GM19193 (cell line): ENCODE measurements around the gene SPTBN2.

ENCODE experiments used
- POLR2A ChIP-seq: IDR thresholded peaks from 4 replicates; pipeline ENCODE4 v1.6.1; 2011; ENCODE audit not compliant: insufficient read depth, insufficient read length; ENCODE audit errors: extremely low read depth

Gene SPTBN2

DNA sequence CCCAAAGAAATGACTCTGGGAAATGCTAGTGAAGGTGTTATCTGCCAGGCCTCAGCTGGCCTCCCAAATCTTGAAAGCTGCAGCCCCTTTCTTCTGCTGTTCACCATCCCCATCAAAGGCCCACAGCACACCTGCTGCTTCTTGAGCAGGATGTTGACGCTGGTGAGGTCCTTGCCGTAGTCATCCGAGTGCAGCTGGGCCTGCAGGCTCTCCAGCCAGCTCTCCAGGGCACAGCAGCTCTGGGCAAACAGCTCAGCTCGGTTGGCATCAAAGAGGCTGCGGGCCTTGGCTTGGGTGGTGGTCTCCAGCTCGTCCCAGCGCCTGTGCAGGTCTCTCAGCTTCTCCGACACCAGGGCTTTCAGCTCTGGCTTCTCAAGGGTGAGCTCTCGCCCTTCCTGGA, 32.9 kb downstream of the SPTBN2 start:
- TF ChIP-seq POLR2A: no peak

DNA sequence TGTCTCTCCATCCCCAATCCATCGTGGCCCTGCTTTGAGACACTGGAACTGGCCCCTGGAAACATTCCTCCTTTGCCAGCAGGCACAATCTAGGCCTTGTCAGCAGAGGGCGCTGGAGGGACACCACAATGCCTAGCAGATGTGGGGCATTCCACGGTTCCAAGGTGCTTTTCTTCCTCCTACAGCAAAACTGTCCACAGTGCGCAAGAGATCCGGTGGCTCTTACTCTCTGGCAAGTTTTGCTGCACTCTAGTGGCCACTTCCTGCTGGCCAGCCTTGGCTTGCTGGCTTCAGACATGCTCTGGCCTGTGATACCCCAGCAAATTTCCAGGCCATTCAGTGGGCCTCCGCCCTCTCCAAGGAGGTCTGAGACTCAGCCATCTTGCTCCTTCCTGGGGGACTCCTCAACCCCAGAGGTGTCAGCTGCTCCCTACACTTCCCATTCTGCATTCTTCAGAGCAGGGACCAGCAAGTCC, 34.2 kb downstream of the SPTBN2 start:
- no peak for TF ChIP-seq POLR2A

DNA sequence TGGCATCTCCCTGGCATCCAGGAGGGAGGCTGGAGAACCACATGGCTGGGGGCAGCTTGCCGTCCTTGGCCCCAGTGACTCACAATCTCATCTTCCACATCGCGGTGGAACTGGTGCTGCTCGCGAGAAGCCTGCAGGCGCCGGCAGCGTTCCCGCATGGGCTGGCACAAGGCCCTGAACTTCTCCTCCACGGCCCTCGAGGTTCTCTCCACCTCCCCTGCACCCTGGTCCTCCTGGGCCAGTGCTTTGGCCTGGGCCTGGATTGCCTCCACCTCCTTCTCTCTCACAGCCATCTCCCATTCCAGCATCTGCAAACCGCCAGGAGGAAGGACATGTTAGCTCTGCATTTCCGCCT, 35.0 kb downstream of the SPTBN2 start:
- TF ChIP-seq POLR2A: no peak

DNA sequence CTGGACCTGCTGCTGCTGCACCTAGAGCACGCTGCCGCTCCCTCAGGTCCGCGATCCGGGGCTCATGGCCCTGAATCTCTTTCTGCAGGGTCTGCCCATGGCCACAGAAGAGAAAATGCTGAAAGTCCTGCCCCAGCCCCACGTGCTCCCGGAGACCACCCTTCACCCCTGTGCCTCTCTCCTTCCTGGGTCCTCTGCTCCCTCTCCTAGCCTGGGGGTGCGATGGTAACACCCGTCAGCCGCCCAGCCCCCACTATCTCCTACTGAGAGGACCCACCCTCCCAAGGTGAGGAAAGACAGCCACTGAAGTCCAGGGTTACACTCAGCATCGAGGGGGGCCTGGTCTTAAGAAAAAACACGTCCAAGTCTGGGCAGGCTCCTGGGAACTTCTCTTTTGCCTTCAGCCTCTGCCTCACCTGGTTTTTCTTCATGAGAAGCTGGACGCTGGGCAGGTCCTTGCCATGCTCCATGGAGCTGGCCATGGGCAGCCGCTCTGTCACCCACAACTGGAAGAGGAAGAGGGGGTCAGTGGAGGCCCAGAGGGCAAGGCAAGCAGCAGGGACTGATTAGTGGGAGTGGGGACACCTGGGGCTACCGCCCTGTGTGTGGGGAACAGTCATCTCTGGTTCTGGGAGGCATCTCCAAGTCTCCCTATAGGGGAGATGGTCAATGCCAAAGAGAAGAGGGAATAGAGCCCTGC, 35.5 kb downstream of the SPTBN2 start:
- TF ChIP-seq POLR2A: no peak

DNA sequence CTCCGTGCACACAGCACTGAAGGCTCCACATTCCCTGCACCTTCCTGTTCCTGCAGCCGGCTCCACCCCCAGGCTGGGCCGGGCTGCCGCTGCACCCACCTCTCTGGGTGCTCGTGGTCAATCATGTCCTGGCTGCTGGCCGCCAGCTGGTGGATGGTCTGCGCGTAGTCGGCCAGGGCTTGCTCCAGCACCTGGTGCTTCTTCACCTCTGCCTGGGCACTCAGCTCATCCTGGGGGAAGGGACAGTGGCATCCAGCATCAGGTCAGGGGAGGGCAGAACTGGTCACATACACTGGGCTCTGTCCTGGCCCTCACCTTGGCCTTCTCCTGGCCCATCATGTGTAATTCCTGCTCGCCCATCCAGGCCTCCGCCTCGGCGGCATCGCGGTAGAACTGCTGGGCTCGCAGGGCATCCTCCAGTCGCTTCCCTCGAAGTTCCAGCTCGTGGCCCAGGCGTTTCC, 36.1 kb downstream of the SPTBN2 start:
- no peak for TF ChIP-seq POLR2A

DNA sequence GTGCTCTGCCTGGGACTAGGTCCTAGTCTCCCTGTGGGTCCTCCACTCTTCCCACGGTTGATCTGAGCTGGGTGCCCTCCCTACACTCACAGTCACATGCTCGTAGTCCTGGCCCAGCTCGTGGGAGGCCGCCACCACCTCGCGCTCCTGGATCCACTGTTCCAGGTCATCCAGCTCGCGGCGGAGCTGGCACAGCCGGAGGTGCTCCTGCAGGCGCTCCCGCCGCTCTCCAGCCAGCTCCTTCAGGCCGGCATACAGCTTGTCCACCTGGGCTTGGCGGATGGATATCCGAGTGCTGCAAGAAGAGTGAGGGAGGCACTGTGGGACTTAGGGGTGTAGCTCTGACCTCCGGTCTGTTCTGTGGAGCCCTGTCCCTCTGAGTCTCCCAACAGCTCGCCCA, 36.6 kb downstream of the SPTBN2 start:
- no peak for TF ChIP-seq POLR2A

DNA sequence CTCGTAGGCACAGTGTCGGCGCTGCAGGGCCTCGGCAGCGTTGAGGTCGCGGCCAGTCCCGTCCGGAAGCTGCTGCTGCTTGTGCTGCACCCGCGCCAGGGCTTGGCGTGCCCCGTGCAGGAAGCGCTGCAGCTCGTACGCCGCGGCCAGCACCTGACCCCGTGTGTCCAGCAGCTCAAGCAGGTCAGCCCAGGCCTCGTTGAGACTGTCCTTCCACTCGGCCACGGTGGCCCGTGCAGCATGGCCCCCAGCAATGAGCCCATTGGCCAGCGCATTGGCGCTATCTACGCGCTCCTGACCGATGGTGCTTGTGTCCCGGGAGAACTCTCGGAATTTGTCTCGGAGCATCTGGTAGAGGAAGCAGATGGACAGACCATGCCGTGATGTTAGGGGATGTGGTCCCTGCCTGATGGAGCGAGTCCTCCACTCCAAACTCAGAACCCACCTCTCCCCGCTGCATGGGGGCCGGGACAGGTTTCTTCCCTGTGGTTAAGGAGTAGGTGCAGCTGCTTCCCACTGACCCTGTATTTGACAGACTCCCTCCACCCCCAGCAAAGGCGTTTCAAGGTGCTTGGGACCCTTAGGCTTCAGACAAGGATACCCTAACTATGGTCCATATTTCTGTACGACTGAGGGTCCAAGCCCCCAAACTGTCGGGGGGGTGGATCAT, 37.6 kb downstream of the SPTBN2 start:
- TF ChIP-seq POLR2A: no peak

DNA sequence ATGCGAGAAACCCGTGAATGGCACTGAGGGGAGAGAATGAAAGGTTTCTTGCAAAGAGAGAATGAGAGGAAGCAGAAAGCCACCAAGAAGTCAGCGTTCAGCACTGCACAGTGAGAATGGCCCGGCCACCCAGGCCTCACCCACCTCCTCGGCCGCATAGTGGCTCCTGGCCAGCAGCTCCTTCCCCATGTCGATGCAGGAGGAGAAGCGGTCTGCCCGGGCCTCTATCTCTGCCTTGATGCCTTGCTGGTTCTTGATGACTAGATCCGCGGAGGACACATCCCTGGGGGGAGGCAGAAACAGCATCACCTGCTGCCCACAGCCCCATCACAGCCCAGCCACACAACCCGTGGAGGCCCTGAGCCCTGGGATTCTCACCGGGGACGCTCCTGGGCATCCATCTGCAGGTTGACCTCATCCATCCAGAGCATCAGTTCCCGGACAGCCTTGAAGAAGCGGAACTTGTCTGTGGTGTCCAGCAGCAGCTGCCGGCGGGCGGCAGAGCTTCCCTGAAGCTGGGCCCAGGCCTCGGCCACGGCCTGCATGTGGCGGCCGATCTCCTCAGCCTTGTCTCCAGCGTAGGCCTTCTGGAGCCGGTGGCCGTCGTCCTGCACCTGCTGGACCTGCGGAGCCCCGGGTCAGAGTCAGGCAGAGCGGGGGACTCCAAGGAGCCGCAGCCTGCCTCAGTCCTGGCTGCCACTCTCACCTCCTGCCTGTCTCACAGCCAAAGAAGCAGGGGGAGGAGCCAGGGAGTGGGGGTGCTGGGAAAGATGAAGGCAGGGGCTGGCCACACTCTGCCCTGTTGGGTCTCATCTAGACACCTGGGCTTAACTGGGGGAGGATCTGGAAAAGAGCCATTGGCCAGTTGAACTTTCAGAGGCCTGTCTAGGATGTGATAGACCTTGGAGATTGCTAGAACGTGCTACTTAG, 39.1 kb downstream of the SPTBN2 start:
- TF ChIP-seq POLR2A: no peak

DNA sequence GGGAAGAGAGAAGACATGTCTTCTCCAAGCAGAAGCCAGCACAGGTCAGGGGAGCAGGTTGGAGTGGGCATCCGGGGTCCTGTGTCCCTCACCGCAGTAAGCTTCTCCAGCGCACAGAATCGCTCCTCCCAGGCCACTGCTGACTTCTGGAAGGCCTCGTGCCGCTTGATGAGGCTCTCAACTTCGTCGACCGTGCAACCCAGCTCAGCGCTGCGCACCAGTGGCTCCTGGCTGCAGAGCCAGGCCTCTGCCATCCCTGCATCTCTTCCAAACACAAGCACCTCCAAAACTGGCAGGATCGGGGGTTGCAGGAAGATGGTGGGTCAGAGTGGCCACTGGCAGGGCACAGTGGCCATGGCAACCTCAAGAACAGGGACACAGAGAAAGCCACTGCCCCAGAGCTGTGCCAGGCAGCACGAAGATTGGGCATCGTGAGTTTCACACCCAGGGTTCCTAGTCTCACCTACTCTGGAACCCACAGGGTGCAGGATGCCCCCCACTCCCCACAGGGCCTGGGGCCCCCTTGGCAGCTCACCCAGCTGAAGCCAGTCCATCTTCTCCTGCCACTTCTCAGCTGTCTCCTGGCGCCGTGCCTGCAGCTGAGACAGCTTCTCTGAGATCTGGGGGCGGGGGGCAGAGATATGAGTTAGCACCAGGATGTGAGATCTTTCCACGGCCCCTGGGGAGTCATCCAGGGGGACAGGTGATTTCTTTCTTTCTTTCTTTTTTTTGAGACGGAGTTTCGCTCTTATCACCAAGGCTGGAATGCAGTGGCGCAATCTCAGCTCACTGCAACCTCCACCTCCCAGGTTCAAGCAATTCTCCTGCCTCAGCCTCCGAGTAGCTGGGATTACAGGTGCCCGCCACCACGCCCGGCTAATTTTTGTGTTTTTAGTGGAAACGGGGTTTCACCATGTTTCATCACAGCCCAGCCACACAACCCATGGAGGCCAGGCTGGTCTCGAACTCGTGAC, 40.2 kb downstream of the SPTBN2 start:
- no peak for TF ChIP-seq POLR2A

DNA sequence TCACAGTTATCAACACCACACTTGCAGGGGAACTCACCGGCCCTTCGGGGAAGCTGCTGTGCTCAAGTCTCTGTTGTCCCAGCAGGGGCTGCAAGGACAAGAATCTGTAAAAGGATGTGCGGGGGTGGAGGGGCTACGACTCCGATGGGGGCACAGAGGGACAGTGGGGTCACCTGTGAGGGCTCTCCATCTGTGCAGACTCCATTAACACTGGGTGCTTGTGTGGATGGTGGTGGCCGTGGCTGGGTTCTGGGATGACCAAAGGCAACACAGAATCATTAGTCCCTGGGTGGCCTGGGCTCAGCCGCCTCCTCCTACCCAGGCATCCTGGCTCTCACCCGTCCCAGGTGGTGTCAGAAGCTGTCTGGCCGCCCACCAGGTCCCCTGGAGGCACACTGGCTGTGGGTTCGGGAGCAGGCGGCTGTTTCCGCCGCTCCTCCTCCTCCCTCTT, 41.2 kb downstream of the SPTBN2 start:
- TF ChIP-seq POLR2A: no peak

DNA sequence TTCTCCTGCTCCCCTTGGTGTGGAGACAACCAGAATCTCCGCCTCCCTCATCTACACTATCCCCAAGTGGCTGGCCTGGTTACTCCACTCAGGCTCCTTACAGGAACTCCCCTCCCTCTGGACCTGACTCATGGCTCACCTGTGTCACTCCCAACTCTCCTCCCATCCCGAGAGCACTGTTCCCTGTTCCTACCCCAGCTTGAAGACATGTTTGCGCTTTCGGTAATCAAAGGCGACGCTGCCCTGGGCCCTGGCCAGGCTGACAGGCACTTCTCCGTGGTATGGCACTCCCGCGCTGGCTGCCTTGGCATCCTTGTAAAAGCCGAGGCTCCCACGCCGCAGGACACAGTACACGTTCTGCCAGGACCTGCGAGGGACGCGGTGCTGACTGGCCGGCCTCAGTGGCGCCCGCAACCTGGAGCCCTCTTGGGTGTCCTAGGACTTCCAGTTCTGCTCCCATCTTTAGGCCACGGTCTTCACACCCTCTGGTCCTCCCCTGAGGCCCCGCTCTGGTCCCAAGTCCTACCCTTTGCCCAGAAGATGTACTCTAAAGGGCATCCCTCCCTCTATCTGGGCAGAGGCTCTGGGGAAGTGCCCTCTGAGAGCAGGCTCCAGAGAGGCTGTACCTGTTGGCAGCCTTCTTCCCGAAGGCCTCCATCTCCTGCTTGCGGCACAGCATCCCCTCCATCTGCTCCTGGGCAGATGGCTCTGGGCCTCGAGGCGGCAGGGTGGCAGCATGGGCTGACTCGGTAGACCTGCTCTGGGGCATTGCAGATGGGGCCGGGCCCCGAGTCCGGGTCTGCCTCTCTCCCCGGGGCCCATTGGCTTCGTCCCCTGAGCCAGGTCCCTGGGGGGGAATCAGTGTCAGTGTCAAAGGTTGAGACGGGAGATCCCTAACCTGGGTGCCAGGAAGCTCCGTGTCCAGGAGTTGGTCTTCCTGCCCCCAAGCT, 41.9 kb downstream of the SPTBN2 start:
- no peak for TF ChIP-seq POLR2A

DNA sequence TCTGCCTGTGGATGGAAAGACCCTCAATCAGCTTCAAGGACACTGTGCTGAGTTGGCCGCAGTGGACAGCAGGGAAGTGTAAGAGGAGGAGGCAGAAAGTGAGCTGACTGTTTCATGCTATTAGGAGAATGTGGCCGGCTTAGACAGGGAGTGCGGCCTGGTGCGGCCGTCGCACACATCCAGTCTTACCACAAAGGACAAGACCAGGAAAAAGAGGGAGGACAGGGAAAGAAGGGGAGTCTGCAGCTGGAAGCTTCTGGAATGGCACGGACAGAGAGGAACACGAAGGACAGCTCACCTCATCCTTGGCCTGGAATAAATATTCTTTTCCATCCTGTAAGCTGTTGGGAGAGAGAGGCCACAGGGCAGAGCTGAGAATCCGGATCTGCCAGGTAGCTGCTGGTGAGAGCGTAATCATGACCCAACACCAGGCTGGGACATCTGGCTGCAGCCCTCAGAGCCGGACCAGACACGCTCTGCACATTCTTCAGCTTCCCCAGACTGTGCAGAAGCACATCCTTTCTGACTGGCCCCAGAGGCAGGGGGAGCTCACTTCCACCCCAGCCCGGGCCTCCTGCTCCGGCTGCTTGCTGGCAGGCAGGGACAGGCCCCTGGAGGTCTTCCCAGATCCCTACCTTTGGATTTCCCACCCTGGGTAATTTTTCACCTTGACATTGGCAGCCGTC, 42.8 kb downstream of the SPTBN2 start:
- no peak for TF ChIP-seq POLR2A
